HK-2 (cell line): Measurements from ENCODE around the gene GRAP2.

ENCODE experiments used
- DNase-seq: peaks from one replicate; pipeline ENCODE4 v3.0.0-alpha.2; 2018; ENCODE audit not compliant: unreplicated experiment

Gene GRAP2

GRCh38 chr22:39994041-39994565, 93.2 kb downstream of the GRAP2 start:
- no peak for DNase-seq

- DNase-seq = no peak
Measured at GRCh38 chr22:39994566-39995392, 93.9 kb downstream of the GRAP2 start, which contains the start of gene FAM83F. TSS of gene FAM83F (plus strand) at chr22:39994954. CDS start at chr22:39995043, 89 bp downstream.

GRCh38 chr22:39995393-39996252, 94.7 kb downstream of the GRAP2 start:
- DNase-seq = no peak

- DNase-seq = no peak
Measured at GRCh38 chr22:39996732-39997131, 95.8 kb downstream of the GRAP2 start.

- DNase-seq = no peak
Measured at GRCh38 chr22:39997421-39997820, 96.5 kb downstream of the GRAP2 start.

GRCh38 chr22:39997939-39998726, 97.2 kb downstream of the GRAP2 start:
- peak; percentile 34 for DNase-seq

- DNase-seq = peak; percentile 22
Measured at GRCh38 chr22:39999144-39999757, 98.4 kb downstream of the GRAP2 start.

- no peak for DNase-seq
Measured at GRCh38 chr22:40000171-40000570, 99.3 kb downstream of the GRAP2 start.

GRCh38 chr22:40001106-40001505, 100.2 kb downstream of the GRAP2 start:
- DNase-seq = no peak

- no peak for DNase-seq
Measured at GRCh38 chr22:40001800-40002577, 101.1 kb downstream of the GRAP2 start.

- DNase-seq = no peak
Measured at GRCh38 chr22:40002935-40003715, 102.2 kb downstream of the GRAP2 start.

GRCh38 chr22:40004836-40005235, 104.0 kb downstream of the GRAP2 start:
- DNase-seq = no peak

GRCh38 chr22:40006641-40007040, 105.8 kb downstream of the GRAP2 start:
- no peak for DNase-seq

GRCh38 chr22:40007853-40008710, 107.2 kb downstream of the GRAP2 start:
- no peak for DNase-seq

GRCh38 chr22:40008726-40009291, 107.9 kb downstream of the GRAP2 start:
- no peak for DNase-seq

- no peak for DNase-seq
Measured at GRCh38 chr22:40009292-40009774, 108.4 kb downstream of the GRAP2 start.

GRCh38 chr22:40009951-40010671, 109.2 kb downstream of the GRAP2 start:
- DNase-seq = no peak
